SHP77 treated with DMSO at 0.1 percent for 48 hours (cell line): Measurements from ENCODE around the gene LRMDA.
"Not testable (repeated sequence)": the region's sequence is repeated elsewhere in the genome, so short reads cannot be mapped to it uniquely, and the experiment has no call there.

Source experiments
- DNase-seq: peaks from one replicate; lab custom pipeline; 2025; lab: John Stamatoyannopoulos, UW

Gene LRMDA

GRCh38 chr10:75746356-75746755 lies 314.9 kb downstream of the LRMDA start:
- no peak for DNase-seq

DNA sequence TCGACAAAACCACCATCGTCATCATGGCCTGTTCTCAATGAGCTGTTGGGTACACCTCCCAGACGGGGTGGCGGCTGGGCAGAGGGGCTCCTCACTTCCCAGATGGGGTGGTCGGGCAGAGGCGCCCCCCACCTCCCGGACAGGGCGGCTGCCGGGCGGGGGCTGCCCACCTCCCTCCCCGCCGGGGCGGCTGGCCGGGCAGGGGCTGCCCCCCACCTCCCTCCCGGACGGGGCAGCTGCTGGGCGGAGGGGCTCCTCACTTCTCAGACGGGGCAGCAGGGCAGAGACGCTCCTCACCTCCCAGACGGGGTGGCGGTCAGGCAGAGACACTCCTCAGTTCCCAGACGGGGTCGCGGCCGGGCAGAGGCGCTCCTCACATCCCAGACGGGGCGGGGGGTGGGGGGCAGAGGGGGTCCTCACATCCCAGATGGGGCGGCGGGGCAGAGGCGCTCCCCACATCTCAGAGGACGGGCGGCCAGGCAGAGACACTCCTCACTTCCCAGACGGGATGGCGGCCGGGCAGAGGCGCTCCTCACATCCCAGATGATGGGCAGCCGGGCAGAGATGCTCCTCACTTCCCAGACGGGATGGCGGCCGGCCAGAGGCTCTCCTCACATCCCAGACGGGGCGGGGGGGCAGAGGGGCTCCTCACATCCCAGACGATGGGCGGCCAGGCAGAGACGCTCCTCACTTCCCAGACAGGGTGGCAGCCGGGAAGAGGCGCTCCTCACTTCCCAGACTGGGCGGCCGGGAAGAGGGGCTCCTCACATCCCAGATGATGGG lies 318.9 kb downstream of the LRMDA start:
- DNase-seq = not testable (repeated sequence)

- no peak for DNase-seq
Observed at GRCh38 chr10:75751232-75751631, 319.8 kb downstream of the LRMDA start.

GRCh38 chr10:75753621-75754020 lies 322.2 kb downstream of the LRMDA start:
- DNase-seq = no peak

GRCh38 chr10:75754096-75754831 lies 322.8 kb downstream of the LRMDA start:
- no peak for DNase-seq

DNA sequence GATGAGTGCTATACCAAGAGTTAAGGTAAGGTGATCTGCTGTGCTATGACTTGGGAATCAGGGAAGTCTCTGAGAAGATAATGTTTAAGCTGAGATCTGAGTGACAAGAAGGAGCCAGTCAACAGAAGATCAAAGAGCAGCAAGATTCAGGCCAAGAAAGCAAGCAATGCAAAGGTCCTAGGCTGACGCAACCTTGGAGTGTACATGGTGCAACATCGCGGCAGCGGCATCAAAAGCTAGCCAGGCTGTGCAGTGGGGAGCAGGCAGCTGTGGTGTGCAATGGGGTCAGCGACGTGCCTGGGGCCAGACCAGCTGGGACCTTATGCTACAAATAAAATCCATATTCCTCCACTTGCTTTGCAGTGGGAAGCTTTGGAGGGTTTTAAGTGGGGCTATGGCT lies 324.1 kb downstream of the LRMDA start:
- no peak for DNase-seq

DNA sequence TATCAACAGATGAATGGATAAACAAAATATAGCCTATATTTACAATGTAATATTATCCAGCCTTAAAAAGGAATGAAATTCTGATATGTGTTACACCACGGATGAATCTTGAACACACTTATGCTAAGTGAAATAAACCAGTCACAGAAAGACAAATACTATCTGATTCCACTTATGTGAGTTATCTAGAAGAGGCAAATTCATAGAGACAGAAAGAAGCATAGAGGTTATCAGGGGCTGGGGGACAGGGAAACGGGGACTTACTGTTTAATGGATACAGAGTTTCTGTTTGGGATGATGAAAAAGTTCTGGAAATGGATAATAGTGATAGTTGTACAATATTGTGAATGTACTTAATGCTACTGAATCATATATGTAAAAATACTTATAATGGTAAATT lies 329.9 kb downstream of the LRMDA start:
- DNase-seq = no peak

GRCh38 chr10:75762431-75762802 lies 331.0 kb downstream of the LRMDA start:
- DNase-seq = no peak

- DNase-seq = no peak
Observed at GRCh38 chr10:75763652-75764051, 332.2 kb downstream of the LRMDA start.

- no peak for DNase-seq
Observed at GRCh38 chr10:75764974-75765788, 333.8 kb downstream of the LRMDA start.

- no peak for DNase-seq
Observed at GRCh38 chr10:75765789-75766096, 334.3 kb downstream of the LRMDA start.

DNA sequence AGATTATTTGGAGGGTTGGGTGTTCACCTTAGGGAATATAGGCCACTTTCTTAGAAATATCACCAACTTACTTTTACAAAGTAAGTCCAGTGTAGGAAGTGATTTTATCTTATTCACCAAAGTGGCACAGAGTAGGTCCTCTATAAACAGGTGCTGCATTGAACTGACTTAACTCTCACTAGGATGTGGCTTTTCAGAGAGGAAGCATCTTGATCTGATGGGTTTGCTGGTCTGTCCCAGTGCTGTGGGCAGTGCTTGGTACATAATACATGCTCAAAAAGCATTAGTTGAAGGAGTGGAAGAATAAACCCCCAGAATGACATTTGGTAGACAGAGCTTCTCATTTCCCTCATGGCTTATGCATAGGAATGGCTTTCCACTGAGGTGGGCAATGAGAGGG lies 334.7 kb downstream of the LRMDA start:
- no peak for DNase-seq

DNA sequence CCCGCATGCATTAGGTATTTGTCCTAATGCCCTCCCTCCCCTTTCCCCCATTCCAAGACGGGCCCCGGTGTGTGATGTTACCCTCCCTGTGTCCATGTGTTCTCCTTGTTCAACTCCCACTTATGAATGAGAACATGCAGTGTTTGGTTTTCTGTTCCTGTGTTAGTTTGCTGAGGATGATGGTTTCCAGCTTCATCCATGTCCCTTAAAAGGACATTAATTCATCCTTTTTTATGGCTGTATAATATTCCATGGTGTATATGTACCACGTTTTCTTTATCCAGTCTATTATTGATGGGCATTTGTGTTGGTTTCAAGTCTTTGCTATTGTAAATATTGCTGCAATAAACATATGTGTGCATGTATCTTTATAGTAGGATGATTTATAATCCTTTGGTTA lies 335.3 kb downstream of the LRMDA start:
- DNase-seq = not testable (repeated sequence)

GRCh38 chr10:75770626-75771081 lies 339.2 kb downstream of the LRMDA start:
- DNase-seq = no peak

DNA sequence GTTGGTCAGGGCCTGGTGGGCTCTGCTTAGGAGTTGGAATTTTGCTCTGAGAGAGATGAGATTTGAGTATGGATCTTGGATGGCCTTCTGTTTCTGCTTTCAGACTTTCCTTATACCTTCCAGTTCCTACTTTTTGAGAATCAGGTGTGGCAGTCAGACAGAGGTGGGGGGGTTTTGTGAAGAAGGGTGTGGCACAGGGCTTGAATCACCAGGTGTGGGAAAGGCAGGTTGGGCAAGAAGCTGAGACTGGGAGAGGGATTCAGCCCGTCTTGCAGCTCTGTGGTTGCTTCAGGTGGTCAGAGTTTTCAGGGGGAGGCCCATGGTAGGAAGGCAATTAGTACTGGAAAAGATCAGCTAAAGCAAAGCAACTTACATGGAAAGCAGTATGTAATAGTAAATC lies 340.2 kb downstream of the LRMDA start:
- no peak for DNase-seq

- DNase-seq = no peak
Observed at GRCh38 chr10:75772153-75772887, 340.9 kb downstream of the LRMDA start.

DNA sequence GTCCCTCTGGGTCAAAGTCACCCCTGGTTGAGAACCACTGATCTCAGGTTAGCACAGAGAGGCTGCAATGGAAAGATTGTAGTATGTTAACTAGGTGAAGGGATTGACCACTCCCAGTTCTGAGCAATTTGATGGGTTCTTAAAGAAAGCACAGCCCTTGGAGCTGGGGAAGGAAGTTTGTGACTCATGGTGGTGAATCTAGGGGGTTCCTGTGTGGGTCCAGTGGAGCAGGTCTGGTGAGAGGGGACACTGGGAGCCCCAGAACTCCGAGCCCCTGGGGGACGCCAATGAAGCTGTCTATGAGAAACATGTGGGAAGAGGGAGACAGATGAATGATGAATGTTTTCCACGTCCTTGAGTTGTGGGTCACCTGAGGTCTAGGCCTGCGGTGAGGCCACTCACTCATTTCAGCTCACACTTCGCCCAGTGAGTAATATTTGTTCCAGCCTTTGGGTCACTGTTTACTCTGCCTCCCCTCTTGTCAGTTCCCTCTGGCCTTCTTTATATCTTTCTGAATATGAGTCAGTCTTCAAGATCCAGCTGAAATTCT lies 341.9 kb downstream of the LRMDA start:
- no peak for DNase-seq

- no peak for DNase-seq
Observed at GRCh38 chr10:75773813-75774782, 342.7 kb downstream of the LRMDA start.

- DNase-seq = no peak
Observed at GRCh38 chr10:75774783-75775490, 343.5 kb downstream of the LRMDA start.
